Ishikawa (cell line): Measurements from ENCODE around the gene CNTNAP2.

ENCODE experiments used
- CEBPB ChIP-seq: IDR thresholded peaks from 2 replicates; pipeline ENCODE4 v1.6.1; 2012
- EP300 ChIP-seq: IDR thresholded peaks from 2 replicates; pipeline ENCODE4 v1.6.1; 2012; ENCODE audit warnings: borderline replicate concordance
- FOXM1 ChIP-seq: IDR thresholded peaks from 2 replicates; pipeline ENCODE4 v1.6.1; 2012; ENCODE audit warnings: low read depth, borderline replicate concordance
- RAD21 ChIP-seq: IDR thresholded peaks from 2 replicates; pipeline ENCODE4 v1.6.1; 2012; ENCODE audit warnings: low read depth
- TAF1 ChIP-seq: IDR thresholded peaks from 2 replicates; pipeline ENCODE4 v1.6.1; 2012; ENCODE audit warnings: low read depth, mild to moderate bottlenecking
- TCF12 ChIP-seq: IDR thresholded peaks from 2 replicates; pipeline ENCODE4 v1.6.1; 2012; ENCODE audit warnings: low read depth
- YY1 ChIP-seq: IDR thresholded peaks from 2 replicates; pipeline ENCODE4 v1.6.1; 2012; ENCODE audit warnings: low read depth
- TF ChIP-seq, protein P1 (sequence below): IDR thresholded peaks from 2 replicates; pipeline ENCODE4 v1.6.1; 2012; ENCODE audit warnings: low read depth, mild to moderate bottlenecking
- TF ChIP-seq, protein P2 (sequence below): IDR thresholded peaks from 2 replicates; pipeline ENCODE4 v1.6.1; 2012

DNA sequence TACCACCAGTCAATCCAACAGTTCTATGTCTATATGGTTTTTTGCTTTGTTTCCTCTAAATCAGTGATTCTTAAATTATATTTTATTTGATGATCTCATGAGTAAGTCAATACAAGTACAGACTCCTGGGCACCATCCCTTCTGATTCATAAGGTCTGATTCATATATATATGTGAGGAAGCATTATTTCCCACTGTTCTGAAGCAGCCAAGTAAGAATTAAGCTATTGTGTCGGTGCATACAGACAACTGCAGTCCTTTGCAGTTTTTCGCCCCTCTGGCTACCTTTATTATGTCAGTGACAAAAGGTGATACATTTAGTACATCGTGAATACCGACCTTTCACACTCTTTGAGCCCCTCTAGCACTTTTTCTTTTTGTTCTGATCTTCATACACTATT is 1394.3 kb downstream of the CNTNAP2 start:
- TF ChIP-seq FOXM1 (no peak), EP300 (no peak), TAF1 (no peak), YY1 (no peak), TCF12 (no peak), RAD21 (no peak), CEBPB (no peak)
- TF ChIP-seq, protein P1, sequence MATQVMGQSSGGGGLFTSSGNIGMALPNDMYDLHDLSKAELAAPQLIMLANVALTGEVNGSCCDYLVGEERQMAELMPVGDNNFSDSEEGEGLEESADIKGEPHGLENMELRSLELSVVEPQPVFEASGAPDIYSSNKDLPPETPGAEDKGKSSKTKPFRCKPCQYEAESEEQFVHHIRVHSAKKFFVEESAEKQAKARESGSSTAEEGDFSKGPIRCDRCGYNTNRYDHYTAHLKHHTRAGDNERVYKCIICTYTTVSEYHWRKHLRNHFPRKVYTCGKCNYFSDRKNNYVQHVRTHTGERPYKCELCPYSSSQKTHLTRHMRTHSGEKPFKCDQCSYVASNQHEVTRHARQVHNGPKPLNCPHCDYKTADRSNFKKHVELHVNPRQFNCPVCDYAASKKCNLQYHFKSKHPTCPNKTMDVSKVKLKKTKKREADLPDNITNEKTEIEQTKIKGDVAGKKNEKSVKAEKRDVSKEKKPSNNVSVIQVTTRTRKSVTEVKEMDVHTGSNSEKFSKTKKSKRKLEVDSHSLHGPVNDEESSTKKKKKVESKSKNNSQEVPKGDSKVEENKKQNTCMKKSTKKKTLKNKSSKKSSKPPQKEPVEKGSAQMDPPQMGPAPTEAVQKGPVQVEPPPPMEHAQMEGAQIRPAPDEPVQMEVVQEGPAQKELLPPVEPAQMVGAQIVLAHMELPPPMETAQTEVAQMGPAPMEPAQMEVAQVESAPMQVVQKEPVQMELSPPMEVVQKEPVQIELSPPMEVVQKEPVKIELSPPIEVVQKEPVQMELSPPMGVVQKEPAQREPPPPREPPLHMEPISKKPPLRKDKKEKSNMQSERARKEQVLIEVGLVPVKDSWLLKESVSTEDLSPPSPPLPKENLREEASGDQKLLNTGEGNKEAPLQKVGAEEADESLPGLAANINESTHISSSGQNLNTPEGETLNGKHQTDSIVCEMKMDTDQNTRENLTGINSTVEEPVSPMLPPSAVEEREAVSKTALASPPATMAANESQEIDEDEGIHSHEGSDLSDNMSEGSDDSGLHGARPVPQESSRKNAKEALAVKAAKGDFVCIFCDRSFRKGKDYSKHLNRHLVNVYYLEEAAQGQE = no peak
- TF ChIP-seq, protein P2, sequence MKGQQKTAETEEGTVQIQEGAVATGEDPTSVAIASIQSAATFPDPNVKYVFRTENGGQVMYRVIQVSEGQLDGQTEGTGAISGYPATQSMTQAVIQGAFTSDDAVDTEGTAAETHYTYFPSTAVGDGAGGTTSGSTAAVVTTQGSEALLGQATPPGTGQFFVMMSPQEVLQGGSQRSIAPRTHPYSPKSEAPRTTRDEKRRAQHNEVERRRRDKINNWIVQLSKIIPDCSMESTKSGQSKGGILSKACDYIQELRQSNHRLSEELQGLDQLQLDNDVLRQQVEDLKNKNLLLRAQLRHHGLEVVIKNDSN = no peak
